Smooth muscle cell (in vitro differentiated cells): Measurements from ENCODE around the gene PAGR1. TPM values are rescaled to one million over a fixed set of nuclear protein-coding genes. Genes with fewer than 3 reads are reported as not detected.
"Not testable (repeated sequence)": the region's sequence is repeated elsewhere in the genome, so short reads cannot be mapped to it uniquely, and the experiment has no call there.

Experiments used
- DNase-seq: peaks from one replicate; lab custom pipeline; 2025; ENCODE audit not compliant: unreplicated experiment; lab: John Stamatoyannopoulos, UW
- H2AFZ ChIP-seq: fragments of 200-600 bp; sonication (generic); 2 replicates; pipeline ENCODE4 v1.6.0; 2016; ENCODE audit warnings: antibody characterized with exemption, low read depth, mild to moderate bottlenecking
- H3F3A ChIP-seq: fragments of 200-600 bp; sonication (generic); 2 replicates; pipeline ENCODE4 v1.6.0; 2017; ENCODE audit warnings: antibody characterized with exemption, low read depth
- H3K27ac ChIP-seq: fragments of 200-600 bp; sonication (generic); 2 replicates; pipeline ENCODE4 v1.5.1; 2016; ENCODE audit warnings: low read depth, mild to moderate bottlenecking
- H3K27me3 ChIP-seq: fragments of 200-600 bp; sonication (generic); 2 replicates; pipeline ENCODE4 v1.6.1; 2016; ENCODE audit warnings: low read depth, mild to moderate bottlenecking
- H3K36me3 ChIP-seq: fragments of 200-600 bp; sonication (generic); 2 replicates; pipeline ENCODE4 v1.5.1; 2016; ENCODE audit warnings: low read depth
- H3K4me1 ChIP-seq: fragments of 200-600 bp; sonication (generic); 2 replicates; pipeline ENCODE4 v1.5.1; 2016; ENCODE audit warnings: low read depth
- H3K4me2 ChIP-seq: fragments of 200-600 bp; sonication (generic); 2 replicates; pipeline ENCODE4 v1.6.0; 2016; ENCODE audit warnings: mild to moderate bottlenecking
- H3K4me3 ChIP-seq: fragments of 200-600 bp; sonication (generic); 2 replicates; pipeline ENCODE4 v1.5.1; 2016; ENCODE audit warnings: mild to moderate bottlenecking
- H3K79me2 ChIP-seq: fragments of 200-600 bp; sonication (generic); 2 replicates; pipeline ENCODE4 v1.6.0; 2016; ENCODE audit warnings: low read depth, mild to moderate bottlenecking
- H3K9ac ChIP-seq: fragments of 200-600 bp; sonication (generic); 2 replicates; pipeline ENCODE4 v1.6.0; 2016; ENCODE audit warnings: low read depth
- H3K9me3 ChIP-seq: fragments of 200-600 bp; sonication (generic); replicated peaks from 2 replicates; pipeline ENCODE4 v1.5.1; 2016; ENCODE audit warnings: low read depth
- H4K20me1 ChIP-seq: fragments of 200-600 bp; sonication (generic); 2 replicates; pipeline ENCODE4 v1.6.0; 2016; ENCODE audit warnings: low read depth
- CTCF ChIP-seq: fragments of 200-600 bp; sonication (generic); IDR thresholded peaks from 2 replicates; pipeline ENCODE4 v1.5.1; 2017; ENCODE audit warnings: borderline replicate concordance, mild to moderate bottlenecking, antibody characterized with exemption; ENCODE audit not compliant: insufficient read depth, poor library complexity, severe bottlenecking
- WGBS: methylation state at CpG from one replicate; pipeline ENCODE4 v1.1.7; 2016; ENCODE audit warnings: low lambda C conversion rate; 5-methylcytosine and 5-hydroxymethylcytosine counted together
- polyA plus RNA-seq: library from polyadenylated mRNA; unstranded; fragments of >200 nt; fragmentation: Nextera tagmentation; extraction: Ambion mirVana; gene quantifications from 2 replicates; pipeline ENCODE4 v1.2.1, GENCODE V29; 2016
- total RNA-seq: library from RNA; depleted of rRNA; stranded (reverse); fragments of >200 nt; gene quantifications from 2 replicates; pipeline ENCODE4 v1.2.3, GENCODE V29; 2014

PAGR1 gene
- total and polyA plus RNA-seq, 2 experiments from 2014 or later, result 15.6 to 34.5 TPM

GRCh38 chr16:29831490-29831889, 15.5 kb downstream of the PAGR1 start:
- peaks cover 49% of the 10 kb centered on the region for H4K20me1 ChIP-seq

GRCh38 chr16:29833219-29833618, 17.3 kb downstream of the PAGR1 start:
- not testable (repeated sequence) for H3K27ac ChIP-seq, H3F3A ChIP-seq, H3K9me3 ChIP-seq, H3K27me3 ChIP-seq, H3K79me2 ChIP-seq, H3K36me3 ChIP-seq, H3K4me2 ChIP-seq, H3K4me3 ChIP-seq, H2AFZ ChIP-seq, DNase-seq, H3K9ac ChIP-seq, H3K4me1 ChIP-seq
- H4K20me1 ChIP-seq, result peaks cover 32% of the 10 kb centered on the region
- 98% methylated on average over 4 of the region's 4 CpGs for WGBS

More at GRCh38 chr16:29831490-29831889, 15.5 kb downstream of the PAGR1 start:
- H3K36me3 ChIP-seq, result no peaks in the 10 kb centered on the region
- H3K9me3 ChIP-seq, result no peaks in the 10 kb centered on the region
- no peak for DNase-seq
- no peak overlapping the region for H3K4me2 ChIP-seq
- H2AFZ ChIP-seq, result no peak overlapping the region
- no peak overlapping the region for H3K4me3 ChIP-seq
- 90% methylated on average over 2 of the region's 2 CpGs for WGBS
- H3K27me3 ChIP-seq, result no peaks in the 10 kb centered on the region
- no peaks in the 10 kb centered on the region for H3F3A ChIP-seq
- H3K9ac ChIP-seq, result no peak overlapping the region
- no peak for TF ChIP-seq CTCF
- no peak overlapping the region for H3K27ac ChIP-seq
- no peaks in the 10 kb centered on the region for H3K4me1 ChIP-seq
- peaks cover 16% of the 10 kb centered on the region for H3K79me2 ChIP-seq

GRCh38 chr16:29834079-29834478, 18.1 kb downstream of the PAGR1 start:
- 96% methylated on average over 4 of the region's 5 CpGs for WGBS
- Histone ChIP-seq H3K36me3 (no peaks in the 10 kb centered on the region), H3K9ac (no peak overlapping the region), H4K20me1 (peaks cover 24% of the 10 kb centered on the region), H3K9me3 (no peaks in the 10 kb centered on the region), H2AFZ (no peak overlapping the region), H3F3A (no peaks in the 10 kb centered on the region), H3K4me2 (no peak overlapping the region), H3K4me1 (no peaks in the 10 kb centered on the region), H3K27ac (no peak overlapping the region), H3K79me2 (no peaks in the 10 kb centered on the region), H3K4me3 (no peak overlapping the region), H3K27me3 (no peaks in the 10 kb centered on the region)
- no peak for TF ChIP-seq CTCF
- DNase-seq, result no peak

GRCh38 chr16:29835926-29836325, 20.0 kb downstream of the PAGR1 start:
- Histone ChIP-seq H3K4me2 (no peak overlapping the region), H3K36me3 (no peaks in the 10 kb centered on the region), H3K27ac (no peak overlapping the region), H3F3A (no peaks in the 10 kb centered on the region), H3K79me2 (no peaks in the 10 kb centered on the region), H2AFZ (no peak overlapping the region), H3K4me3 (no peak overlapping the region), H3K9ac (no peak overlapping the region), H4K20me1 (peaks cover 6% of the 10 kb centered on the region), H3K9me3 (no peaks in the 10 kb centered on the region), H3K4me1 (no peaks in the 10 kb centered on the region), H3K27me3 (no peaks in the 10 kb centered on the region)
- no peak for DNase-seq
- no peak for TF ChIP-seq CTCF
- 84% methylated on average over 7 of the region's 7 CpGs for WGBS
